ENCODE measurements around the gene BUD31. TPM values are rescaled to one million over a fixed set of nuclear protein-coding genes. Genes with fewer than 3 reads are reported as not detected.

Gene BUD31
- total RNA-seq, 2 experiments from 2014 or later, result 80.8 to 90.4 TPM

- POLR2A ChIA-PET, result interaction anchor here (1.0 kb wide), 1 partner anchor 10 kb away, joined by 3 read pairs; no protein-coding TSS in a partner anchor
- peak overlapping the region; percentile 21 for H3K27ac Mint-ChIP-seq
- DNase-seq, result no peak
- peaks cover 10% of the 10 kb centered on the region for H3K4me1 Mint-ChIP-seq
- H3K4me3 Mint-ChIP-seq, result no peak overlapping the region
- H3K9me3 Mint-ChIP-seq, result no peaks in the 10 kb centered on the region
- H3K36me3 Mint-ChIP-seq, result peaks cover 16% of the 10 kb centered on the region
- H3K27me3 Mint-ChIP-seq, result no peaks in the 10 kb centered on the region
- ATAC-seq (ENCODE audit: low read depth), result no peak
These were observed 12.1 kb upstream of the BUD31 start for GRCh38 chr7:99396418-99397296.

DNA sequence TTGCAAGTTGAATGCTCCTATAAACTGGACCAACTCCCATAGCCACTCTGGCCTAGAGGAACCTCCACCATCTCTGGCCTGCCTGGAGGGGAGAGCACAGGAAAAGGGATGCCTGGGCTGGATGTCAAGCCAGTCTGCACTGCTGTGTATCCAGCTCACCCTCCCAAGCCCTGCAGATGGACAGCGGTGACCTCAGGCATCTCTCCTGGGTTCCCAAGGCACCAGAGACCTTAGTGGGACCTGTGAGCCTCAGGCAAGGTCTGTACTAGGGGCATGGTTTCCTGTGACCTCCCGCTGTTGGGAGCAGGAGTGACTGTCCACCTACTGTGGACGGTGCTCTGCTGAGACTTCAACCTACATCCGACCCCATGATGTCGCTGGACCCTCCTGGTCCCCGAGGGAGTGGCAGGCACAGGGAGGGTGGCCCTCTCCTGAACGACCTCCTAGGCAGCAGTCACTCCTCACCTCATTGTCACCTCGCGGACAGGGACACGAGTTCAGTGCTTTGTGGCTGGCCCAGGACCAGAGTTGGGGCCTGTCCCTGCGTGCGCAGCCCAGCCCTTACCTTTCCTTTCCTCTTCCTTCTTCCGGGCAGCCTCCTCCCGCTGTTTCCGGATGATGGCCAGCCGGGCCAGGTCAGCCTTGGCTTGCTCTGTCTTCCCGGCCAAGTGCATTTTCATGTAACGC is 11.3 kb upstream of the BUD31 start:
- Mint-ChIP-seq H3K27ac (peak overlapping the region; percentile 43), H3K27me3 (no peaks in the 10 kb centered on the region), H3K36me3 (peaks cover 16% of the 10 kb centered on the region), H3K4me3 (no peak overlapping the region), H3K4me1 (peaks cover 8% of the 10 kb centered on the region), H3K9me3 (no peaks in the 10 kb centered on the region)
- DNase-seq (no peak), ATAC-seq (ENCODE audit: low read depth) (no peak)
- POLR2A ChIA-PET, result interaction anchor here (1.0 to 3.6 kb wide), 2 partner anchors 9 to 10 kb away, joined by 3 to 23 read pairs; partner anchors contain the start of genes BUD31 and PDAP1

DNA sequence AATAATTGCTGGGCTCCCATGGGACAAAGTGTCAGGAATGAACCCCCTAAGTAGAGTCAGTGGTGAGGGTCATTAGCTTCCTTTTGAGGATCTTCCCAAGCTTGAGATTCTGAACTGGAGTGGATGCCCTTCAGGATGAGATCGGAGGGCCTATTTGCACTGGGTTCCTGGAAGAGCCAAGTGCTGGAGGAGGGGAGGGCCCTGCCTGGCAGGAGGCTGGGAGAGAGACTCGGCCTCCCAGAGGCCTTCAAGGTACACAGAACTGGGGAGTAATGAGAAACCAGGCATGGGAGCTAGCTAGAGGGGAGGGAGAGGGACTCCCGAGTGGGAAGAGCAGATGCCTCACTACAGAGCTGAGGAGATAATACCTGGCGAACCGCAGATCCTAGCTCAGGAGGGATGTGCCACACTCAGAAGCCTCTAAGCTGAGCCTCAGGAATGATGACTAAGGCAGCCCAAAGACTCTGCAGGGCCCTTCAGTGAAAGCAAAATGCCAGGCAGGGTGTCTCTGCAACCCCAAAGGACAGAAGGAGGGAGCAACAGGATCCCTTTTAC is 9.8 kb upstream of the BUD31 start:
- DNase-seq, result no peak
- Mint-ChIP-seq H3K27ac (peak overlapping the region; percentile 55), H3K4me1 (peaks cover 6% of the 10 kb centered on the region), H3K36me3 (peaks cover 22% of the 10 kb centered on the region), H3K9me3 (no peaks in the 10 kb centered on the region), H3K4me3 (no peak overlapping the region), H3K27me3 (no peaks in the 10 kb centered on the region)
- ATAC-seq (ENCODE audit: low read depth), result no peak
- POLR2A ChIA-PET, result interaction anchor here (3.6 kb wide), 1 partner anchor 9 kb away, joined by 23 read pairs; the partner anchor contains the start of genes BUD31 and PDAP1

- POLR2A ChIA-PET, result interaction anchor here (1.5 to 3.6 kb wide), 2 partner anchors 8 to 19 kb away, joined by 4 to 23 read pairs; partner anchors contain the start of genes BUD31 and PDAP1
- no peak for ATAC-seq (ENCODE audit: low read depth)
- no peak overlapping the region for H3K4me3 Mint-ChIP-seq
- no peaks in the 10 kb centered on the region for H3K9me3 Mint-ChIP-seq
- peak overlapping the region; percentile 55 for H3K27ac Mint-ChIP-seq
- peaks cover 26% of the 10 kb centered on the region for H3K36me3 Mint-ChIP-seq
- H3K4me1 Mint-ChIP-seq, result peaks cover 8% of the 10 kb centered on the region
- DNase-seq, result no peak
- H3K27me3 Mint-ChIP-seq, result no peaks in the 10 kb centered on the region
These were observed 9.2 kb upstream of the BUD31 start for GRCh38 chr7:99399597-99399996.

- Mint-ChIP-seq H3K27ac (peak overlapping the region; percentile 1), H3K4me1 (peaks cover 20% of the 10 kb centered on the region), H3K27me3 (no peaks in the 10 kb centered on the region), H3K36me3 (peaks cover 24% of the 10 kb centered on the region), H3K4me3 (no peak overlapping the region), H3K9me3 (no peaks in the 10 kb centered on the region)
- POLR2A ChIA-PET, result interaction anchor here (0.7 to 1.3 kb wide), 5 partner anchors 10 to 73 kb away, joined by 3 to 4 read pairs (median 4); no protein-coding TSS in a partner anchor
- no peak for ATAC-seq (ENCODE audit: low read depth)
- no peak for DNase-seq
These were observed 5.9 kb upstream of the BUD31 start for GRCh38 chr7:99402854-99403253.

DNA sequence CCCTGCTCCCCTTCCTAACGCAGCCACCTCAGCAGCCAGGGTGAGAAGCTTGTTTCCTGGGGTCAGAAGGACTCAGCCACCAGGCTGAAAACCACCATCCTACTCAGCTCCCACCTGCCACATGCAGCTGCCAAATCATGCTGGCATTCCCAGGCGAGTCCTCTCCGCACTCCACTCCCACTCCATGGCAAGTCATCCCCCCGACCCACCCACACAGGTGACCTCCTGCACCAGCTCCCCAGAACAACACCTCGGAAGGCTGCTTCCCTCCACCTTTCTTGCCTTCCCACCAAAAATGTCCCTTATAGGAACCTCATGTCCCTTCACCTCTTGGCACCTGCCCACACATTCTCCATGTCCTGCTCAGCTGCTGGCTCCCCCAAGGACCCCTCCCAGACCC is 5.0 kb upstream of the BUD31 start:
- DNase-seq (no peak), ATAC-seq (ENCODE audit: low read depth) (no peak)
- POLR2A ChIA-PET, result interaction anchor here (1.0 to 1.1 kb wide), 2 partner anchors 13 to 28 kb away, joined by 4 read pairs; no protein-coding TSS in a partner anchor
- H3K4me3 Mint-ChIP-seq, result no peak overlapping the region
- peaks cover 20% of the 10 kb centered on the region for H3K36me3 Mint-ChIP-seq
- H3K4me1 Mint-ChIP-seq, result peaks cover 20% of the 10 kb centered on the region
- no peaks in the 10 kb centered on the region for H3K27me3 Mint-ChIP-seq
- no peak overlapping the region for H3K27ac Mint-ChIP-seq
- H3K9me3 Mint-ChIP-seq, result no peaks in the 10 kb centered on the region

DNA sequence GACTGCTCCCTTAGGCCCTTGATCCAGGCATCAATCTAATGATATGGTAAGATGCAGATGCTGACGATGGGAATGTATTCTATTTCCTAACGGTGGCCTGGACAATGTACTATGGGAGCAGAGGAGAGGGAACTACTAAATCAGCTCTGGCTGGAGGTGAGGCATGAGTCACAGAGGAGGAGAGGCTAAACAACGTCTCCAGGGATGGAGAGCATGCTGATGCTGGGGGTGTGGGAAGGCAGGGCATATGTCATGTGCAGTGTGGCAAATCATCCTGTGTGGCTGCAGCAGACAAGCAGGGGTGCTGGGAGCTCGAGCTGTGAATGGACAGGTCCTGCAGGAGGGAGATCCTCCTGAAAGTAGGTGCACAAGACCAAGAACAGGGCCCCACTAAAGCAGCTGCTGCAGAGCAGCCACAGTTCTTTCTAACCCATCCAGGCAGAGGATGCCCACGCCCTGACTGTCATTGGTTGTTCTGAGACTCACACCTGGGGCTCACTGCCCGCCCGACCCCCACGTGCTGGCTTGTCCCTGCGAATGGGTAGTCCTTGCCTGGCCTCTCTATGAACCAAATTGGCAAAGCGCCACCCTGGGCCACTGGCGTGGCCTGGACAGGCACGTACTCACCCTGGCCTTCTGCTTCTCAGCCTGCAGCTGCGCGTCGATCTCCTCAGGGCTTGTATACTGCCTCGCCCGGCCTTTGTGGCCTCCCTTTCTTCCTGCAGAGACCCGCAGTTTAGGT is 4.4 kb upstream of the BUD31 start:
- ATAC-seq (ENCODE audit: low read depth) (no peak), DNase-seq (no peak)
- POLR2A ChIA-PET, result interaction anchor here (1.1 to 6.5 kb wide), 2 partner anchors 12 to 14 kb away, joined by 4 to 67 read pairs; no protein-coding TSS in a partner anchor
- Mint-ChIP-seq H3K36me3 (peaks cover 20% of the 10 kb centered on the region), H3K9me3 (no peaks in the 10 kb centered on the region), H3K4me3 (no peak overlapping the region), H3K27me3 (no peaks in the 10 kb centered on the region), H3K4me1 (peaks cover 20% of the 10 kb centered on the region), H3K27ac (peak overlapping the region; percentile 49)

DNA sequence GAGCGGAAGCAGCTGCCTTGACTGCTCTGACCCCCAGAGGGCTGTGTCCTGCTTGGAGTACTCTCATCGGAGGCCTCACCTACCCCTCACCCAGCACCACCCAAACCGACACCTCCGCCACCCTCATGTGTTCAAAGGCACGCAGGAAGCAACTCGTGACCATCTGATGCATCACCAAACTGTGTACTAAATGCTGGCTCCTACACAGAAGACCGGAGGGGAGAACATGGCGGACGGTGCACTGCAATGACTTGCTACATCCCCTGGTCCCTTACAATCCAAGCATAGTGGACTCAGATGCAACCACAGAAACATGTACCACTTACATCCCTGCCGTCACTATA is 3.8 kb upstream of the BUD31 start:
- Mint-ChIP-seq H3K27me3 (no peaks in the 10 kb centered on the region), H3K36me3 (peaks cover 20% of the 10 kb centered on the region), H3K4me3 (no peak overlapping the region), H3K4me1 (peaks cover 24% of the 10 kb centered on the region), H3K9me3 (no peaks in the 10 kb centered on the region), H3K27ac (no peak overlapping the region)
- POLR2A ChIA-PET, result interaction anchor here (6.5 kb wide), 1 partner anchor 13 kb away, joined by 67 read pairs; no protein-coding TSS in a partner anchor
- DNase-seq (no peak), ATAC-seq (ENCODE audit: low read depth) (no peak)

DNA sequence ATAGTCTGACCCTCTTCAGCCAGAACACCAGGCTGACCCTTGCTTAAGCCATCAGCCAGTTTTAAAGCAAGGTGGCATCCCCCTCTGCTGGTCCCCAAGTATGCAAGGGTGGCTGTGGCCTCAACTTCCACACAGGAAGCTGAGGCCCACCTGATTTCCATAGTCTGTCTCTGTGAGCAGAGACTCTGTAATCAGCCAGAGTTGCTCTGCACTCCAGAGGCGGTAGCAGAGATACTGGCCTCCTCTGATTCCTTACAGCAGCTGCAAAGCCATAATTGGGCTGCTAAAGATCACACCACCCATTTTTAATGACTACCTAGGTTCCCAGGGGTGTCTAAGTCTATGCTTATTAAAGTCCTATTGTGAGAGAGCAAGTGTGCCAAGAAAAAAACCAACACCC is 2.2 kb upstream of the BUD31 start:
- Mint-ChIP-seq H3K36me3 (peaks cover 21% of the 10 kb centered on the region), H3K27ac (peak overlapping the region; percentile 69), H3K27me3 (no peaks in the 10 kb centered on the region), H3K4me3 (peak overlapping the region; percentile 92), H3K9me3 (no peaks in the 10 kb centered on the region), H3K4me1 (peaks cover 35% of the 10 kb centered on the region)
- POLR2A ChIA-PET, result interaction anchor here (0.9 to 6.5 kb wide), 7 partner anchors 7 to 210 kb away, joined by 3 to 67 read pairs (median 3); partner anchors contain the start of genes CPSF4, PTCD1 and ZSCAN25
- DNase-seq (no peak), ATAC-seq (ENCODE audit: low read depth) (no peak)

GRCh38 chr7:99407872-99408378 is 844 bp upstream of the BUD31 start:
- no peak for DNase-seq
- Mint-ChIP-seq H3K36me3 (peaks cover 25% of the 10 kb centered on the region), H3K9me3 (no peaks in the 10 kb centered on the region), H3K27ac (peak overlapping the region; percentile 89), H3K4me3 (peak overlapping the region; percentile 92), H3K4me1 (peaks cover 35% of the 10 kb centered on the region), H3K27me3 (no peaks in the 10 kb centered on the region)
- POLR2A ChIA-PET, result interaction anchor here (1.2 to 6.5 kb wide), 13 partner anchors 9 to 209 kb away, joined by 3 to 67 read pairs (median 10); partner anchors contain the start of genes ARPC1B, ATP5MF, CPSF4 and PTCD1
- peak; percentile 5 for ATAC-seq (ENCODE audit: low read depth)

- no peaks in the 10 kb centered on the region for H3K27me3 Mint-ChIP-seq
- no peaks in the 10 kb centered on the region for H3K9me3 Mint-ChIP-seq
- H3K36me3 Mint-ChIP-seq, result peaks cover 17% of the 10 kb centered on the region
- POLR2A ChIA-PET, result interaction anchor here (0.6 to 6.5 kb wide), 28 partner anchors 7 to 1549 kb away, joined by 3 to 67 read pairs (median 5); partner anchors contain the start of genes AP4M1, ARPC1A, ARPC1B and ATP5MF
- DNase-seq (no peak), ATAC-seq (ENCODE audit: low read depth) (peak; percentile 9)
- H3K4me1 Mint-ChIP-seq, result peaks cover 30% of the 10 kb centered on the region
- peak overlapping the region; percentile 92 for H3K4me3 Mint-ChIP-seq
- peak overlapping the region; percentile 89 for H3K27ac Mint-ChIP-seq
These were observed 413 bp downstream of the BUD31 start for GRCh38 chr7:99409192-99409572.

GRCh38 chr7:99409806-99410205 is 1.0 kb downstream of the BUD31 start:
- H3K4me3 Mint-ChIP-seq, result peak overlapping the region; percentile 92
- H3K9me3 Mint-ChIP-seq, result no peaks in the 10 kb centered on the region
- peak overlapping the region; percentile 89 for H3K27ac Mint-ChIP-seq
- POLR2A ChIA-PET, result interaction anchor here (1.4 to 6.5 kb wide), 7 partner anchors 10 to 691 kb away, joined by 5 to 67 read pairs (median 11); partner anchors contain the start of genes AP4M1, ARPC1B, CPSF4 and MCM7
- H3K4me1 Mint-ChIP-seq, result peaks cover 26% of the 10 kb centered on the region
- no peaks in the 10 kb centered on the region for H3K27me3 Mint-ChIP-seq
- ATAC-seq (ENCODE audit: low read depth) (no peak), DNase-seq (no peak)
- peaks cover 16% of the 10 kb centered on the region for H3K36me3 Mint-ChIP-seq

Data from activated naive CD8-positive, alpha-beta T cell treated with anti-CD3 and anti-CD28 coated beads, Interleukin-2, amount 10 ng/mL, durations not matched to agents 7 days and 5 days (primary cell).